Adrenal gland (tissue), 5 donors: ENCODE results near the gene RRBP1.

ENCODE experiments used
- POLR2A ChIP-seq, 2 donors: fragments of 450-650 bp; IDR thresholded peaks; one replicate each; pipeline ENCODE4 v1.6.1; 2017; ENCODE audit warnings: antibody characterized with exemption in 2 of 2, mild to moderate bottlenecking in 2 of 2, moderate library complexity in 1 of 2
- TF ChIP-seq, protein P1 (sequence below), 6 experiments: fragments of 450-650 bp in 4 of 6; fragments of 200-600 bp in 2 of 6; sonication (generic) in 1 of 6; IDR thresholded peaks; 1 replicate in 5 of 6; 2 replicates in 1 of 6; pipeline versions ENCODE4 v1.5.1 to v1.8.0; 2016 to 2021; ENCODE audit warnings: antibody characterized with exemption in 6 of 6, mild to moderate bottlenecking in 2 of 6, moderate library complexity in 1 of 6
- donor health status: DM: no; HTN: no; CAD: no.

DNA sequence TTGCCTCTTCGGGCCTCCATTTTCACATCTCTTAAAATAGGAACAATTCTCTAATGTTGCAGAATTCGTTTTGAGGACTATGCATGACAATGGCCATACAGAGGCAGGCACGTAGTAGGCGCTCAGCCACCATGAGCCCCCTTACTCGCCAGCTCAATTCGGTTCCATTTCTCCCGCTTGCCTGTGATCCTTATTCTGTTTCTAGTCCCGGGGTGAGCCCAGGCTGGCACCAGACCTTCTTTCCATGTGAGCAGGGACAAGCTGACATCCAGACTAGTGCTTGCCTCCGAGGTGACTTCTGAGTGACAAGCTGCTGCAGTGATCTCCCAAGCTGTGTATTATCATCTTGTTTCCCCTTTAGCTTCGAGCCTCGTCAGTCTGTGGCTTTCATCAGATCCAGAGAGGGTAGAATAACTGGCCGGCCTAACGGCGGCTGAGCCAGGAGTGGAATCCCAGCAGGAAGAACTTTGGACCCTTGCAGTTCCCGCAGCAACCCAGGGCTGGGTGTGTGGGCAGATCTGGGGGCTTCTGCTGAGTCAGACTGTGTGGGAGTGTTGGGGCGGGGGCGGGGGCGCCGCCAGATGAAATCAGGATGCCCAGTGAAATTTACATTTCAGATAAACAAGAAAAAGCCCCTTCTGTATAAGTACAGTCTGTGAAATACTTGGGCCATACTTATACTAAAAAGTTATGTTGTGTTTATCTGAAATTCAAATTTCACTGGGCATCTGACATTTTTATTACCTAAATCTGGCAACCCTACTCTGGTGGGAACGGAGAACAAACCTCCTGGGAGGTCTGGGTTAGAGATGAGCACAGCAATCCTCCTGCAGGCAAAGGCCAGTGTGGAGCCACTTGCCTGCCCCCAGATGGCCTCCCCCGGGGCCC lies 28.6 kb upstream of the RRBP1 start:
- TF ChIP-seq, protein P1, sequence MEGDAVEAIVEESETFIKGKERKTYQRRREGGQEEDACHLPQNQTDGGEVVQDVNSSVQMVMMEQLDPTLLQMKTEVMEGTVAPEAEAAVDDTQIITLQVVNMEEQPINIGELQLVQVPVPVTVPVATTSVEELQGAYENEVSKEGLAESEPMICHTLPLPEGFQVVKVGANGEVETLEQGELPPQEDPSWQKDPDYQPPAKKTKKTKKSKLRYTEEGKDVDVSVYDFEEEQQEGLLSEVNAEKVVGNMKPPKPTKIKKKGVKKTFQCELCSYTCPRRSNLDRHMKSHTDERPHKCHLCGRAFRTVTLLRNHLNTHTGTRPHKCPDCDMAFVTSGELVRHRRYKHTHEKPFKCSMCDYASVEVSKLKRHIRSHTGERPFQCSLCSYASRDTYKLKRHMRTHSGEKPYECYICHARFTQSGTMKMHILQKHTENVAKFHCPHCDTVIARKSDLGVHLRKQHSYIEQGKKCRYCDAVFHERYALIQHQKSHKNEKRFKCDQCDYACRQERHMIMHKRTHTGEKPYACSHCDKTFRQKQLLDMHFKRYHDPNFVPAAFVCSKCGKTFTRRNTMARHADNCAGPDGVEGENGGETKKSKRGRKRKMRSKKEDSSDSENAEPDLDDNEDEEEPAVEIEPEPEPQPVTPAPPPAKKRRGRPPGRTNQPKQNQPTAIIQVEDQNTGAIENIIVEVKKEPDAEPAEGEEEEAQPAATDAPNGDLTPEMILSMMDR (IDR thresholded peaks at IDR 0.05) = no peak
- no peak for TF ChIP-seq POLR2A (IDR thresholded peaks at IDR 0.05)
